ENCODE results near the gene KCTD19. TPM values are rescaled to one million over a fixed set of nuclear protein-coding genes. Genes with fewer than 3 reads are reported as not detected.

KCTD19 gene
- total RNA-seq, 2 donors from 2014 or later = 7.9 to 8.5 TPM

DNA sequence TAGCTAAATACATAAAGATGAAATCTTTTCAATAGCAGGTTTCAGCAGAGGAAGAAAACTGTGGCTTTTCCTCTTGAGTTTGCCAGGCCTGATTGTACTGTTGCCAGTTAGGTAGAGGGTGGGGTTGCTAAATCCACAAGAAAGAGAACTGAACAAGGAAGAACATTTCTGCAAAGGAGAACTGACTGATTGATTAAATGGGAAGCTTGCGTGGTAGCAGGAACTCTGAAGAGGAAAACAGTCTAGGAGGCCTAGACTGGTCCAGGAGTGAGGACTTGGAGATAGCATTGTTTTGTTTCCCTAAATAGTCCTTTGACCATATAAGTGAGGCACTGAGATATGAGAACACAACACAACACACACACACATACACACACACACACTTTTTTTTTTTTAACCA is 18.9 kb upstream of the KCTD19 start:
- H3K4me1 Mint-ChIP-seq (ENCODE audit: low read depth) = no peaks in the 10 kb centered on the region
- H3K36me3 Mint-ChIP-seq (ENCODE audit: insufficient read depth in 2 of 2) = no peaks in the 10 kb centered on the region
- ATAC-seq (replicated peaks in 1 of 2) (no peak), DNase-seq (no peak)
- no peak overlapping the region for H3K4me3 Mint-ChIP-seq
- H3K27ac Mint-ChIP-seq = no peak overlapping the region
- H3K27me3 Mint-ChIP-seq (ENCODE audit: low read depth) = no peaks in the 10 kb centered on the region
- H3K9me3 Mint-ChIP-seq = no peaks in the 10 kb centered on the region

- Mint-ChIP-seq H3K4me3 (no peak overlapping the region), H3K4me1 (ENCODE audit: low read depth) (no peaks in the 10 kb centered on the region), H3K27ac (no peak overlapping the region), H3K36me3 (ENCODE audit: insufficient read depth in 2 of 2) (no peaks in the 10 kb centered on the region), H3K27me3 (ENCODE audit: low read depth) (no peaks in the 10 kb centered on the region), H3K9me3 (no peaks in the 10 kb centered on the region)
- DNase-seq (no peak), ATAC-seq (replicated peaks in 1 of 2) (no peak)
These were observed 16.1 kb upstream of the KCTD19 start for GRCh38 chr16:67342616-67343015.

DNA sequence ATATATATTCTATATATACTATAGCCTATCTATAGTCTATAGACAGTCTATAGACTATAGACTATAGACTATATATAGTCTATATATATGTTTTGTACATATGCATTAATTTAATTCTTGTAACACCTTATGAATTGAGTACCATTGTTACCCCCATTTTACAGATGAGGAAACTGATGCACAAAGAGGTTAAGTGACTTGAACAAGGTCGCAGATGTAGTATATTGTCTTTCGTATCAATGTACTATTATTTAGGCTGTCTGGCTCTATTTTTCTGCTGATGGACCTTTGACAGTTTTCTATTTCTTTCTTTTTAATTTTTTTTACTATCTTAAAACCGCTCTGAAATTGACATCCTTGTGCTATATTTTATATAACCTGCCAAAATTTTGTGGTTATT is 14.7 kb upstream of the KCTD19 start:
- DNase-seq (no peak), ATAC-seq (replicated peaks in 1 of 2) (no peak)
- H3K9me3 Mint-ChIP-seq = no peaks in the 10 kb centered on the region
- no peaks in the 10 kb centered on the region for H3K27me3 Mint-ChIP-seq (ENCODE audit: low read depth)
- no peak overlapping the region for H3K27ac Mint-ChIP-seq
- H3K36me3 Mint-ChIP-seq (ENCODE audit: insufficient read depth in 2 of 2) = no peaks in the 10 kb centered on the region
- H3K4me3 Mint-ChIP-seq = no peak overlapping the region
- no peaks in the 10 kb centered on the region for H3K4me1 Mint-ChIP-seq (ENCODE audit: low read depth)

DNA sequence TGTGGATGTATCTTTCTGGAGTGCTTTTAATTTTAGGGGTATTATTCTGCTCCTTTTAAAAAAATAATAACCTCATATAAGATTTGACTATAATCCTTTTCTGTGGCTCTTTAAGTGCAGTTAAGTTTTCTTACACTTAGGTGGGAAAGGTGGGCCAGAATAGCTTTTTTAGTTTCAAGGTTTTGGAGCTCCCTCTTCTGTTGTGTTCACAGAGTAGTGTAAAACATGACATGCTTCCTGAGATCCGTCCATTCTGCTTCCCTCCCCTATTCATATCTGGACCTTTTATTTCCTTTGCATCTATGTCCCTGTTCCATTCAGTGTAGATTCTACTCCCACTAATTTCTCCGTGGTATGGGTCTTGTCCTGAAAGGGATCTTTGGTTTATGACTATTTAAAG is 12.9 kb upstream of the KCTD19 start:
- H3K9me3 Mint-ChIP-seq = peaks cover 2% of the 10 kb centered on the region in 2 donors
- ATAC-seq (replicated peaks in 1 of 2) (no peak), DNase-seq (no peak)
- H3K4me3 Mint-ChIP-seq = no peak overlapping the region
- peaks cover 3% of the 10 kb centered on the region in 2 donors for H3K36me3 Mint-ChIP-seq (ENCODE audit: insufficient read depth in 2 of 2)
- no peaks in the 10 kb centered on the region for H3K4me1 Mint-ChIP-seq (ENCODE audit: low read depth)
- H3K27ac Mint-ChIP-seq = no peak overlapping the region
- H3K27me3 Mint-ChIP-seq (ENCODE audit: low read depth) = no peaks in the 10 kb centered on the region

GRCh38 chr16:67336648-67337047 is 10.1 kb upstream of the KCTD19 start:
- H3K27me3 Mint-ChIP-seq (ENCODE audit: low read depth) = no peaks in the 10 kb centered on the region
- ATAC-seq (replicated peaks in 1 of 2) (no peak), DNase-seq (no peak)
- H3K27ac Mint-ChIP-seq = no peak overlapping the region
- peaks cover 2% of the 10 kb centered on the region in 2 donors for H3K9me3 Mint-ChIP-seq
- no peak overlapping the region for H3K4me3 Mint-ChIP-seq
- H3K36me3 Mint-ChIP-seq (ENCODE audit: insufficient read depth in 2 of 2) = peaks cover 3% of the 10 kb centered on the region in 2 donors
- no peaks in the 10 kb centered on the region for H3K4me1 Mint-ChIP-seq (ENCODE audit: low read depth)

- Mint-ChIP-seq H3K9me3 (peaks cover 2% of the 10 kb centered on the region in 2 donors), H3K27me3 (ENCODE audit: low read depth) (peaks cover under 1% of the 10 kb centered on the region), H3K36me3 (ENCODE audit: insufficient read depth in 2 of 2) (peaks cover 3% of the 10 kb centered on the region in 2 donors), H3K27ac (no peak overlapping the region), H3K4me3 (no peak overlapping the region), H3K4me1 (ENCODE audit: low read depth) (no peaks in the 10 kb centered on the region)
- no peak for ATAC-seq (replicated peaks in 1 of 2)
- DNase-seq = no peak
These were observed 9.6 kb upstream of the KCTD19 start for GRCh38 chr16:67336116-67336515.

GRCh38 chr16:67333315-67333714 is 6.8 kb upstream of the KCTD19 start:
- H3K4me1 Mint-ChIP-seq (ENCODE audit: low read depth) = no peaks in the 10 kb centered on the region
- DNase-seq = no peak
- H3K9me3 Mint-ChIP-seq = peaks cover 2% of the 10 kb centered on the region in 2 donors
- no peak overlapping the region for H3K4me3 Mint-ChIP-seq
- H3K36me3 Mint-ChIP-seq (ENCODE audit: insufficient read depth in 2 of 2) = peaks cover 3% of the 10 kb centered on the region in 2 donors
- H3K27me3 Mint-ChIP-seq (ENCODE audit: low read depth) = peaks cover 6% of the 10 kb centered on the region
- no peak for ATAC-seq (replicated peaks in 1 of 2)
- H3K27ac Mint-ChIP-seq = no peak overlapping the region

- Mint-ChIP-seq H3K4me3 (no peak overlapping the region), H3K4me1 (ENCODE audit: low read depth) (peaks cover 16% of the 10 kb centered on the region), H3K9me3 (no peaks in the 10 kb centered on the region), H3K27me3 (ENCODE audit: low read depth) (peaks cover 31% of the 10 kb centered on the region), H3K27ac (no peak overlapping the region), H3K36me3 (ENCODE audit: insufficient read depth in 2 of 2) (peaks cover 0 to 4% of the 10 kb centered on the region in 2 donors)
- ATAC-seq (replicated peaks in 1 of 2) (no peak), DNase-seq (no peak)
These were observed 3.4 kb upstream of the KCTD19 start for GRCh38 chr16:67329901-67330300.

DNA sequence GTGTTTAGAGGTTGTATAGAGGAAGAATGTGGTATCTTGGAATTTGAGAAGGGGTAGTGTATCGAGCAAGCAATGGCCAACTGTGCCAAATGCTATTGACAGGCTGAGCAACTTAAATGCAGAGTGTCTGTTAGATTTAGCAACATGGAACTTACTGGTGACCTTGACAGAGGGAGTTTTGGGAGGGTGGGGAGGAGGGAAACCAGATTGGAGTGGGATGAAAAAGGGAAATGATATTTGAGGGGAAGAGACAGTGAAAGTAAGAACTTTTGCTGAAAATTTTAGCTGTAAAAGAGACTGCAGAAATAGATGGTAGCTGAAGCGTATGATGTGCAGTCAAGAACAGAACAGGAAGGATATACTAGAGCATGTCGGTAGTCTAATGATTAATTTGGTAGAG is 1.2 kb upstream of the KCTD19 start:
- Mint-ChIP-seq H3K36me3 (ENCODE audit: insufficient read depth in 2 of 2) (peaks cover 0 to 4% of the 10 kb centered on the region in 2 donors), H3K27me3 (ENCODE audit: low read depth) (peaks cover 52% of the 10 kb centered on the region), H3K27ac (no peak overlapping the region), H3K4me1 (ENCODE audit: low read depth) (peaks cover 16% of the 10 kb centered on the region), H3K4me3 (peak overlapping the region in 1 of 2 donors; percentile 0), H3K9me3 (no peaks in the 10 kb centered on the region)
- ATAC-seq (replicated peaks in 1 of 2) (no peak), DNase-seq (no peak)

- peak overlapping the region; percentile 92 to 99 for H3K4me3 Mint-ChIP-seq
- H3K36me3 Mint-ChIP-seq (ENCODE audit: insufficient read depth in 2 of 2) = peaks cover 0 to 4% of the 10 kb centered on the region in 2 donors
- peak overlapping the region; percentile 64 for H3K27ac Mint-ChIP-seq
- H3K27me3 Mint-ChIP-seq (ENCODE audit: low read depth) = peaks cover 64% of the 10 kb centered on the region
- ATAC-seq (replicated peaks in 1 of 2) (no peak), DNase-seq (no peak)
- peaks cover 17% of the 10 kb centered on the region for H3K4me1 Mint-ChIP-seq (ENCODE audit: low read depth)
- H3K9me3 Mint-ChIP-seq = no peaks in the 10 kb centered on the region
These were observed 448 bp downstream of the KCTD19 start for GRCh38 chr16:67326115-67326471.

DNA sequence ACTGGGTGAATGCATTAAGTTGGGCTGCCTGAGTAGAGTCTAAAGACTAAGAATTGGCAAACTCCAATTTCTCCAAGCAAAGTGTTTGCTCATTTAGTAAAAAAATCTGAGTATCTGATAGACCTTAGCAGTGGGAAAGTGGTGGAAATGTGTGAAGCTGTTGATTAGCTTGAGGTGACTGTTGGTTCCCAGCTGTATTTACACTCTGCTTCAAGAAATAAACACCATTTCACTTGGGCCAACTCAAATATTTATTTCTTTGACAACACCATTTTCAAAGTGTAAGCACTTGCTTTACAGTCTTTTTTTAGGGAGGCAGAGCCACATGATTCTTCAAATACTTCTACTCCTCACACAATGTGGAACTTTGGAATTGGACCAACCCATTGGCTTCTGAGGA is 8.7 kb downstream of the KCTD19 start:
- no peaks in the 10 kb centered on the region for H3K36me3 Mint-ChIP-seq (ENCODE audit: insufficient read depth in 2 of 2)
- peaks cover 22% of the 10 kb centered on the region for H3K4me1 Mint-ChIP-seq (ENCODE audit: low read depth)
- ATAC-seq (replicated peaks in 1 of 2) = no peak
- DNase-seq = no peak
- H3K27me3 Mint-ChIP-seq (ENCODE audit: low read depth) = peaks cover 29% of the 10 kb centered on the region
- H3K27ac Mint-ChIP-seq = no peak overlapping the region
- no peaks in the 10 kb centered on the region for H3K9me3 Mint-ChIP-seq
- H3K4me3 Mint-ChIP-seq = no peak overlapping the region

DNA sequence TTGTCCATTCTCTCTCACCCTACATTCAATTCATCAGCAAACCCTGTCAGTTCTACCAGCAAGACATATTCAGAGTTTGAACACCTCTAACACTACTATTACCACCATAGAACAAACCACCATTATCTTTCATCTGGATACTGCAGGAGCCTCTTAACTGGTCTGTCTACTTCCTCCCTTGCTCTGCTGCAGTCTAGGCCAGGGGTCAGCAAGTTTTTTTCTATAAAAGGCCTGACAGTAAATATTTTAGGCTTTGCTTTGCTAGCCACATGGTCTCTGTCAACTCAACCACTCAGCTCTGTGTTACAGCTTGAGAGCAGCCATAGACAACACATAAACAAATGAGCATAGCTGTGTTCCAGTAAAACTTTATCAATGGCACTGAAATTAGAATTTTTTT is 13.8 kb downstream of the KCTD19 start:
- no peaks in the 10 kb centered on the region for H3K27me3 Mint-ChIP-seq (ENCODE audit: low read depth)
- peak overlapping the region; percentile 95 for H3K27ac Mint-ChIP-seq
- ATAC-seq (replicated peaks in 1 of 2) (no peak), DNase-seq (no peak)
- no peaks in the 10 kb centered on the region for H3K9me3 Mint-ChIP-seq
- peak overlapping the region; percentile 60 to 66 for H3K4me3 Mint-ChIP-seq
- H3K36me3 Mint-ChIP-seq (ENCODE audit: insufficient read depth in 2 of 2) = peaks cover 0 to 2% of the 10 kb centered on the region in 2 donors
- H3K4me1 Mint-ChIP-seq (ENCODE audit: low read depth) = peaks cover 58% of the 10 kb centered on the region

DNA sequence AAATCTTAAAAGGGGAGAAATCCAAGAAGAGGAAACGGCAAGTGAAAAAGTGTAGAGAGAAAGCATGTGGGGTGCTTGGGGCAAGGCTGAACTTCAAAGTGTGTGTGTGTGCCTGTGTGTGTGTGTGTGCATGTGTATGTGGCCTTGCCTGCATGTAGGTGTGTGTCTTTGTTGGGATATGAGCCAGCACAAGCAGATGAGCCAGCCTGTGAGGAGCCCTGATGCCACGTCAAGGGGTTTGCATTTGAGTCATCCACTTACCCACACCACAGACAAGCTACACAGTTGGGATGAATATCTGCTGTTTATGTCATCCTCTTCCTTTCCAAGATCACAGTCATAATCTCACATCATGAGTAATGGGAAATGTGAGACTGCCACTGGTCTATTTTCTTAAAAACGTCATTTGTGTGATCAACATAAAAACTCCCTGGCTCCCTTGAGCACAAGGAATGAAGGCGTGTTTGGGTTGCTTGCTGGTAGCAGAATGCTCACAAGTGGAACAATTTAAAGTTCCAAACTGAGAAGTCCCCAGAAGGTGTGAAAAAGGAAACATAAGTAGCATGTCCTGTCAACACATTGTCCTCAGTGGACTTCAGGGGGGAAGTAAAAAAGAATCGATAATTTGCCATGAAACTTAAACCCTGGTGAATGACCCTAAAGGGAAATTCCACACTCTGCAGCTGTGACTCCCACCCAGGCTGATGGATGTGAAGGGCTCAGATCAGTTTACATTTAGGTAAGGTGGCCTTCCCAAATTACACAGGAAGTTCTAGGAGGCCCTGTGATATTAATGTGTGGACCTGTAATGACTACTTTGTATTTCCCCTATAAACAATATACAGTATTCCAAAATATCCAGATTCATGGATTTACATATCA is 14.7 kb downstream of the KCTD19 start:
- H3K9me3 Mint-ChIP-seq = no peaks in the 10 kb centered on the region
- ATAC-seq (replicated peaks in 1 of 2) = peak; percentile 98
- peak overlapping the region; percentile 95 for H3K27ac Mint-ChIP-seq
- H3K27me3 Mint-ChIP-seq (ENCODE audit: low read depth) = no peaks in the 10 kb centered on the region
- peaks cover 0 to 2% of the 10 kb centered on the region in 2 donors for H3K36me3 Mint-ChIP-seq (ENCODE audit: insufficient read depth in 2 of 2)
- DNase-seq = peak; percentile 91 to 93
- H3K4me3 Mint-ChIP-seq = peak overlapping the region; percentile 49 to 66
- peaks cover 58% of the 10 kb centered on the region for H3K4me1 Mint-ChIP-seq (ENCODE audit: low read depth)

GRCh38 chr16:67310561-67310960 is 16.0 kb downstream of the KCTD19 start:
- Mint-ChIP-seq H3K9me3 (no peaks in the 10 kb centered on the region), H3K4me3 (peak overlapping the region; percentile 5 to 49), H3K36me3 (ENCODE audit: insufficient read depth in 2 of 2) (peaks cover 0 to 2% of the 10 kb centered on the region in 2 donors), H3K27me3 (ENCODE audit: low read depth) (no peaks in the 10 kb centered on the region), H3K4me1 (ENCODE audit: low read depth) (peaks cover 62% of the 10 kb centered on the region), H3K27ac (peak overlapping the region; percentile 95)
- no peak for DNase-seq
- no peak for ATAC-seq (replicated peaks in 1 of 2)
